ENCODE data around the gene YJU2. TPM values are rescaled to one million over a fixed set of nuclear protein-coding genes. Genes with fewer than 3 reads are reported as not detected.

Gene YJU2
- total and polyA plus RNA-seq, 12 donors = 7.9 to 32.8 (median 10.5) TPM

- intact Hi-C loops (cut with DNase I) = no loop called here
- no peak for ATAC-seq
- TF ChIP-seq CTCF (IDR thresholded peaks at IDR 0.05) = no peak
- no peak overlapping the region for H3K27ac ChIP-seq
- H3K9me3 ChIP-seq = no peaks in the 10 kb centered on the region
- no peak overlapping the region for H3K4me3 ChIP-seq
- H3K27me3 ChIP-seq = peaks cover 0 to 26% (median 18%) of the 10 kb centered on the region in 7 donors
- 61 to 62% methylated on average over 15 of the region's 15 CpGs for WGBS, 2 donors
- peaks cover 0 to 9% (median 0%) of the 10 kb centered on the region in 9 donors for H3K4me1 ChIP-seq
- DNase-seq = no peak
- H3K36me3 ChIP-seq = no peaks in the 10 kb centered on the region
These were observed 22.4 kb upstream of the YJU2 start for GRCh38 chr19:4224470-4224869.

GRCh38 chr19:4225885-4226284 is 21.0 kb upstream of the YJU2 start:
- Histone ChIP-seq H3K4me3 (no peak overlapping the region), H3K4me1 (peaks cover 0 to 11% (median 0%) of the 10 kb centered on the region in 9 donors), H3K9me3 (no peaks in the 10 kb centered on the region), H3K27ac (no peak overlapping the region), H3K36me3 (no peaks in the 10 kb centered on the region), H3K27me3 (peaks cover 0 to 40% (median 23%) of the 10 kb centered on the region in 7 donors)
- TF ChIP-seq CTCF (IDR thresholded peaks at IDR 0.05) = no peak
- intact Hi-C loops (cut with DNase I) = no loop called here
- WGBS, 2 donors = 74 to 76% methylated on average over 8 of the region's 8 CpGs
- DNase-seq (no peak), ATAC-seq (no peak)

- TF ChIP-seq CTCF (IDR thresholded peaks at IDR 0.05) = no peak
- no peak for DNase-seq
- Histone ChIP-seq H3K27me3 (peaks cover 0 to 58% (median 38%) of the 10 kb centered on the region in 7 donors), H3K4me3 (no peak overlapping the region), H3K27ac (no peak overlapping the region), H3K4me1 (peaks cover 0 to 11% (median 0%) of the 10 kb centered on the region in 9 donors), H3K9me3 (no peaks in the 10 kb centered on the region), H3K36me3 (no peaks in the 10 kb centered on the region)
- ATAC-seq = no peak
- intact Hi-C loops (cut with DNase I) = no loop called here
These were observed 19.1 kb upstream of the YJU2 start for GRCh38 chr19:4227771-4228170.

- Histone ChIP-seq H3K4me3 (no peak overlapping the region), H3K4me1 (peaks cover 0 to 11% (median 0%) of the 10 kb centered on the region in 9 donors), H3K9me3 (no peaks in the 10 kb centered on the region), H3K27ac (no peak overlapping the region), H3K27me3 (peaks cover 0 to 68% (median 41%) of the 10 kb centered on the region in 7 donors), H3K36me3 (no peaks in the 10 kb centered on the region)
- DNase-seq (no peak), ATAC-seq (no peak)
- intact Hi-C loops (cut with DNase I) = no loop called here
- WGBS, 2 donors = 69 to 75% methylated on average over 2 of the region's 2 CpGs
- TF ChIP-seq CTCF (IDR thresholded peaks at IDR 0.05) = no peak
These were observed 18.1 kb upstream of the YJU2 start for GRCh38 chr19:4228765-4229178.

All from heart right ventricle (tissue), 16 donors.